Measurements from ENCODE around the gene CSRP3. TPM values are rescaled to one million over a fixed set of nuclear protein-coding genes. Genes with fewer than 3 reads are reported as not detected.

CSRP3 gene
- total and polyA plus RNA-seq, 2 of the 4 experiments (the other 2 are of a cell fraction), result not detected

DNA sequence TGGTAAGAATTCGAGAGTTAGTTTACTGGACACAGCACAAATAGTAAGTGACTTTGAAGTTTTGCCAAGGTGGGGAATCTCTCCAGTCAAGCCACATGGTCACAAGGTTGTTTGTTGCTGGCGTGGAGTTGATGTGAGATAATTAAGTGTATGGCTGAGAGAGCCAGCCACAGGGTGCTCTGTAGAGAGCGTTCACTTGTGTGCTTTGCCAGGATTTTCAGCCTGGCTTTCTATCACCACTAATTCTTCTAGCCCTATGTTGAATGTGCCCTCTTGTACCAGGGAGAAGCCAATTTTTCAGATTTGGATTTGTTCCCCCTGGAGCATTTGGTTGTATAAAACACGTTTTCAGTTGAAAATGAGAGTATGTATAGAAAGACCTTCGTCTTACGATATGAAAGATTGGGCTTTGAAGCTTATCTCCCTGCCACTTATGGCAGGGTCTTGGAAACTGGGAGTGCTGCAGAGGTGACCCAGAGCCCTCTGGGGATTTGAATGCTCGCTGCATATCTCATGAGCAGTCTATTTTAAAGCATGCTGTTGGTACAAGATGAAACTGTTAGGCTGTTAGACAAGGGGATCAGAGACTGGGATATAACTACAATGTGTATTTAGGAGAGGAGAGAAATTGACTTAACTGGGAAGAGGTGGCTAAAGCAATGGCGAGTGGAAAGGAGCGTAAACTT is 28.6 kb downstream of the CSRP3 start:
- TF ChIP-seq BHLHE40 (IDR thresholded peaks at IDR 0.05; ENCODE audit: low read depth, low read length) (no peak), SMC3 (IDR thresholded peaks at IDR 0.05; ENCODE audit: low read depth, low read length) (no peak), CEBPB (IDR thresholded peaks at IDR 0.05; ENCODE audit: low read depth, low read length) (no peak), RAD21 (IDR thresholded peaks at IDR 0.05; ENCODE audit: low read length) (no peak), CHD1 (IDR thresholded peaks at IDR 0.05; ENCODE audit: low read depth, low read length) (no peak), MXI1 (IDR thresholded peaks at IDR 0.05; ENCODE audit: borderline replicate concordance, low read depth, low read length) (no peak), MAZ (IDR thresholded peaks at IDR 0.05; ENCODE audit: borderline replicate concordance, low read depth, low read length) (no peak)
- TF ChIP-seq, protein P1, sequence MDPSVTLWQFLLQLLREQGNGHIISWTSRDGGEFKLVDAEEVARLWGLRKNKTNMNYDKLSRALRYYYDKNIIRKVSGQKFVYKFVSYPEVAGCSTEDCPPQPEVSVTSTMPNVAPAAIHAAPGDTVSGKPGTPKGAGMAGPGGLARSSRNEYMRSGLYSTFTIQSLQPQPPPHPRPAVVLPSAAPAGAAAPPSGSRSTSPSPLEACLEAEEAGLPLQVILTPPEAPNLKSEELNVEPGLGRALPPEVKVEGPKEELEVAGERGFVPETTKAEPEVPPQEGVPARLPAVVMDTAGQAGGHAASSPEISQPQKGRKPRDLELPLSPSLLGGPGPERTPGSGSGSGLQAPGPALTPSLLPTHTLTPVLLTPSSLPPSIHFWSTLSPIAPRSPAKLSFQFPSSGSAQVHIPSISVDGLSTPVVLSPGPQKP (IDR thresholded peaks at IDR 0.05; ENCODE audit: borderline replicate concordance, low read depth, low read length), result no peak
- TF ChIP-seq, protein P2, sequence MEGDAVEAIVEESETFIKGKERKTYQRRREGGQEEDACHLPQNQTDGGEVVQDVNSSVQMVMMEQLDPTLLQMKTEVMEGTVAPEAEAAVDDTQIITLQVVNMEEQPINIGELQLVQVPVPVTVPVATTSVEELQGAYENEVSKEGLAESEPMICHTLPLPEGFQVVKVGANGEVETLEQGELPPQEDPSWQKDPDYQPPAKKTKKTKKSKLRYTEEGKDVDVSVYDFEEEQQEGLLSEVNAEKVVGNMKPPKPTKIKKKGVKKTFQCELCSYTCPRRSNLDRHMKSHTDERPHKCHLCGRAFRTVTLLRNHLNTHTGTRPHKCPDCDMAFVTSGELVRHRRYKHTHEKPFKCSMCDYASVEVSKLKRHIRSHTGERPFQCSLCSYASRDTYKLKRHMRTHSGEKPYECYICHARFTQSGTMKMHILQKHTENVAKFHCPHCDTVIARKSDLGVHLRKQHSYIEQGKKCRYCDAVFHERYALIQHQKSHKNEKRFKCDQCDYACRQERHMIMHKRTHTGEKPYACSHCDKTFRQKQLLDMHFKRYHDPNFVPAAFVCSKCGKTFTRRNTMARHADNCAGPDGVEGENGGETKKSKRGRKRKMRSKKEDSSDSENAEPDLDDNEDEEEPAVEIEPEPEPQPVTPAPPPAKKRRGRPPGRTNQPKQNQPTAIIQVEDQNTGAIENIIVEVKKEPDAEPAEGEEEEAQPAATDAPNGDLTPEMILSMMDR (conservative IDR thresholded peaks at IDR 0.05; ENCODE audit: low read depth, low read length), result no peak
- no peak overlapping the region for H2BK15ac ChIP-seq (ENCODE audit: low read depth, low read length)
- no peaks in the 10 kb centered on the region for H3K9me3 ChIP-seq (ENCODE audit: control insufficient read depth, insufficient read depth, low read length)
- H3K9ac ChIP-seq (ENCODE audit: low read depth, low read length), result no peak overlapping the region
- no peak overlapping the region for H4K91ac ChIP-seq (ENCODE audit: insufficient read depth, low read depth, low read length)
- intact Hi-C loops (cut with micrococcal nuclease) (no loop called here), dilution Hi-C loops (cut with HindIII; ENCODE audit: low sequenced_read_pairs, unreplicated experiment) (no loop called here), in situ Hi-C loops (cut with MboI; ENCODE audit: low sequenced_read_pairs) (no loop called here)
- no peak overlapping the region for H4K8ac ChIP-seq (ENCODE audit: low read depth in 2 of 2, low read length in 2 of 2)
- no peak overlapping the region for H3K14ac ChIP-seq (replicated peaks; ENCODE audit: low read depth, low read length)
- H3K18ac ChIP-seq (ENCODE audit: low read depth, low read length), result no peak overlapping the region
- WGBS, 2 experiments (ENCODE audit: extremely low coverage in 2 of 2, insufficient read length in 1 of 2), result 40% methylated on average over 1 of the region's 9 CpGs; no CpG with 5 or more reads in 1 of the 2 experiments
- H3K56ac ChIP-seq (ENCODE audit: extremely low read depth, insufficient read depth, low read length), result no peak overlapping the region
- ChIA-PET CTCF (no interaction called here), POLR2A (ENCODE audit: unreplicated experiment) (no interaction called here)
- 0 out of 2 replicates have a peak, but pooled peaks cover 2% of the 10 kb centered on the region for H3K9me1 ChIP-seq (ENCODE audit: insufficient read depth, low read length)
- H4K20me1 ChIP-seq (ENCODE audit: insufficient read depth, low read length), result no peaks in the 10 kb centered on the region
- H4K5ac ChIP-seq (ENCODE audit: low read depth, low read length), result no peak overlapping the region
- H3K4ac ChIP-seq (ENCODE audit: low read depth, low read length), result no peak overlapping the region
- no peak overlapping the region for H2AK9ac ChIP-seq (replicated peaks; ENCODE audit: low read depth, low read length, poor library complexity)
- H3K27me3 ChIP-seq (ENCODE audit: control insufficient read depth, insufficient read depth, low read length), result no peaks in the 10 kb centered on the region
- no peak overlapping the region for H3K4me2 ChIP-seq (ENCODE audit: low read depth, low read length)
- no peak overlapping the region for H3K23ac ChIP-seq (ENCODE audit: low read depth, low read length)
- BruUV-seq (replicated peaks), result no TSS peak
- H2AFZ ChIP-seq (replicated peaks; ENCODE audit: low read length, poor library complexity), result no peak overlapping the region
- no peak overlapping the region for H2BK20ac ChIP-seq (ENCODE audit: low read depth, low read length)
- H2AK5ac ChIP-seq (ENCODE audit: low read depth, low read length), result no peak overlapping the region
- H2BK5ac ChIP-seq (ENCODE audit: low read depth, low read length, poor library complexity, severe bottlenecking), result no peak overlapping the region
- H3K27ac ChIP-seq (ENCODE audit: insufficient read depth, low read length), result no peak overlapping the region
- H3K36me3 ChIP-seq (ENCODE audit: control insufficient read depth, insufficient read depth, low read length), result peaks cover 14% of the 10 kb centered on the region
- no peak overlapping the region for H3K4me3 ChIP-seq (ENCODE audit: insufficient read depth, low read depth, low read length)
- no peak overlapping the region for H2BK120ac ChIP-seq (ENCODE audit: low read depth, low read length)
- ATAC-seq (ENCODE audit: low read depth), result no peak
- no peaks in the 10 kb centered on the region for H3K4me1 ChIP-seq (ENCODE audit: control insufficient read depth, insufficient read depth, low read length)
- no peaks in the 10 kb centered on the region; a peak in 1 of 4 replicates for H3K79me1 ChIP-seq (ENCODE audit: low read depth in 1 of 2, low read length in 2 of 2)
- DNase-seq, result no peak

Data from IMR-90 (cell line).